HEK293 (cell line): Measurements from ENCODE around the gene ASCL5.
A peak's percentile ranks its signal among the peaks of the same experiment; 100 is the strongest.

Experiments
- CTCF ChIA-PET: fragments of 350-600 bp; formaldehyde crosslinking; extraction: SDS; loops from one replicate; lab custom pipeline; 2021; ENCODE audit warnings: antibody characterized with exemption; lab: Yijun Ruan, JAX
- POLR2A ChIA-PET: fragments of 300-600 bp; formaldehyde crosslinking; extraction: SDS; loops from one replicate; lab custom pipeline; 2020; ENCODE audit warnings: antibody characterized with exemption, inconsistent platforms; lab: Yijun Ruan, JAX
- H3K27ac ChIP-seq: fragments of 200-500 bp; sonication (Bioruptor generic); 2 replicates; pipeline ENCODE4 v1.5.1; 2014; ENCODE audit warnings: low read depth, low read length, control low read depth, inconsistent platforms; ENCODE audit errors: extremely low read depth
- H3K36me3 ChIP-seq, 2 experiments: fragments of 200-500 bp in 1 of 2; sonication (Bioruptor generic) in 1 of 2; 1 replicate in 1 of 2; 2 replicates in 1 of 2; pipeline ENCODE4 v1.5.1; 2014 to 2017; ENCODE audit warnings: inconsistent platforms in 2 of 2, low read length in 2 of 2; ENCODE audit not compliant: control insufficient read depth in 2 of 2, insufficient read depth in 1 of 2
- H3K4me1 ChIP-seq: fragments of 200-500 bp; sonication (Bioruptor generic); 2 replicates; pipeline ENCODE4 v1.5.1; 2014; ENCODE audit warnings: mild to moderate bottlenecking, low read length, inconsistent platforms; ENCODE audit not compliant: control insufficient read depth, insufficient read depth
- H3K4me3 ChIP-seq: 2 replicates; pipeline ENCODE4 v1.5.1; 2011; ENCODE audit warnings: low read depth, mild to moderate bottlenecking, control low read depth, low read length, moderate library complexity
- H3K9me3 ChIP-seq: fragments of 200-500 bp; sonication (Bioruptor generic); 2 replicates; pipeline ENCODE4 v1.5.1; 2014; ENCODE audit warnings: low read depth, low read length, inconsistent platforms; ENCODE audit not compliant: control insufficient read depth, insufficient read depth
- GLI4 ChIP-seq: fragments of 450-650 bp; formaldehyde crosslinking; IDR thresholded peaks from 2 replicates; pipeline ENCODE4 v1.5.1; 2016; ENCODE audit warnings: missing biosample characterization, missing genetic modification characterization
- HIC1 ChIP-seq: fragments of 450-650 bp; formaldehyde crosslinking; IDR thresholded peaks from 2 replicates; pipeline ENCODE4 v1.5.1; 2016; ENCODE audit warnings: missing biosample characterization, missing genetic modification characterization
- MEIS1 ChIP-seq: sonication (generic); formaldehyde crosslinking; IDR thresholded peaks from 2 replicates; pipeline ENCODE4 v1.8.1; 2022; ENCODE audit warnings: missing genetic modification reagents, mild to moderate bottlenecking, borderline replicate concordance
- MYNN ChIP-seq: fragments of 450-650 bp; formaldehyde crosslinking; IDR thresholded peaks from 2 replicates; pipeline ENCODE4 v1.5.1; 2016; ENCODE audit warnings: missing biosample characterization, missing genetic modification characterization, borderline replicate concordance
- SP2 ChIP-seq: fragments of 450-650 bp; formaldehyde crosslinking; IDR thresholded peaks from 2 replicates; pipeline ENCODE4 v1.5.1; 2016; ENCODE audit warnings: missing biosample characterization, missing genetic modification characterization
- ZBTB7A ChIP-seq: fragments of 450-650 bp; formaldehyde crosslinking; IDR thresholded peaks from 2 replicates; pipeline ENCODE4 v1.5.1; 2016; ENCODE audit warnings: low read depth, missing biosample characterization, missing genetic modification characterization
- ZEB2 ChIP-seq: fragments of 450-650 bp; formaldehyde crosslinking; IDR thresholded peaks from 2 replicates; pipeline ENCODE4 v1.5.1; 2016; ENCODE audit warnings: missing biosample characterization, missing genetic modification characterization
- ZFHX2 ChIP-seq: fragments of 450-650 bp; formaldehyde crosslinking; conservative IDR thresholded peaks from 2 replicates; pipeline ENCODE4 v1.5.1; 2016; ENCODE audit warnings: missing biosample characterization, missing genetic modification characterization
- ZIC2 ChIP-seq: fragments of 450-650 bp; formaldehyde crosslinking; IDR thresholded peaks from 2 replicates; pipeline ENCODE4 v1.5.1; 2016; ENCODE audit warnings: missing biosample characterization, missing genetic modification characterization
- ZNF202 ChIP-seq: fragments of 450-650 bp; formaldehyde crosslinking; IDR thresholded peaks from 2 replicates; pipeline ENCODE4 v1.5.1; 2016; ENCODE audit warnings: missing biosample characterization, missing genetic modification characterization, borderline replicate concordance
- ZNF324 ChIP-seq: fragments of 450-650 bp; formaldehyde crosslinking; IDR thresholded peaks from 2 replicates; pipeline ENCODE4 v1.5.1; 2016; ENCODE audit warnings: missing biosample characterization, missing genetic modification characterization
- ZNF488 ChIP-seq: fragments of 450-650 bp; formaldehyde crosslinking; IDR thresholded peaks from 2 replicates; pipeline ENCODE4 v1.5.1; 2016; ENCODE audit warnings: missing biosample characterization, missing genetic modification characterization
- ZNF544 ChIP-seq: fragments of 450-650 bp; formaldehyde crosslinking; IDR thresholded peaks from 2 replicates; pipeline ENCODE4 v1.5.0; 2017; ENCODE audit warnings: missing biosample characterization, missing genetic modification characterization
- ZNF561 ChIP-seq: fragments of 450-650 bp; IDR thresholded peaks from 2 replicates; pipeline ENCODE4 v1.5.1; 2018; ENCODE audit warnings: missing biosample characterization, missing genetic modification characterization, borderline replicate concordance
- ZNF610 ChIP-seq: fragments of 450-650 bp; formaldehyde crosslinking; IDR thresholded peaks from 2 replicates; pipeline ENCODE4 v1.5.1; 2016; ENCODE audit warnings: missing biosample characterization, missing genetic modification characterization, borderline replicate concordance
- ZSCAN23 ChIP-seq: fragments of 450-650 bp; formaldehyde crosslinking; IDR thresholded peaks from 2 replicates; pipeline ENCODE4 v1.5.1; 2016; ENCODE audit warnings: missing biosample characterization, missing genetic modification characterization
- TF ChIP-seq, protein P1 (sequence below): fragments of 450-650 bp; formaldehyde crosslinking; IDR thresholded peaks from 2 replicates; pipeline ENCODE4 v1.5.1; 2017; ENCODE audit warnings: missing biosample characterization, missing genetic modification characterization
- TF ChIP-seq, protein P2 (sequence below): fragments of 450-650 bp; formaldehyde crosslinking; IDR thresholded peaks from 2 replicates; pipeline ENCODE4 v1.5.1; 2016; ENCODE audit warnings: missing biosample characterization, missing genetic modification characterization, low read depth
- TF ChIP-seq, protein P3 (sequence below): fragments of 450-650 bp; formaldehyde crosslinking; IDR thresholded peaks from 2 replicates; pipeline ENCODE4 v1.5.1; 2016; ENCODE audit warnings: missing biosample characterization, missing genetic modification characterization

ASCL5 gene

DNA sequence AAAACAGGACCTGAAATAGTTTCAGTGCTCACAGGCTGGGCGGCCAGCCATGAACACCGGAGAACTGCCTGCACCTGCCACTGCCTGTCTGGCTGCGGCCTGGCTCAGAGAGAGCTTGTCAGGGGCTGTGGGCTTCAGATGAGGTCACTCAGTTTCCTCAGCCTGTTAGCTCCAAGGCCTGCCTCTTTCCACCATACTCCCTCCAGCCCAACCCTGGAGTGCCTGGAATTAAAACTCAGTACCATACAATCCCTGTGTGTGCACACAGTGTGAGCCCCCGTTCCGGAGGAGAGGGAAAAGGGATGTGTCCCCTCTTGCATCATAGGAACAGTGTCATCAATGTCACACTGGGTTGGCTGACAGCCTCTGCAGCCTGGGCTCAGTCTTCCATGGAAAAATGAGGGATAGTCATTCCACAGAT is 30.9 kb downstream of the ASCL5 start:
- Histone ChIP-seq H3K4me1 (no peaks in the 10 kb centered on the region), H3K36me3 (no peaks in the 10 kb centered on the region), H3K4me3 (no peak overlapping the region), H3K27ac (no peak overlapping the region), H3K9me3 (no peaks in the 10 kb centered on the region)
- CTCF ChIA-PET = interaction anchor here (0.7 to 1.0 kb wide), 2 partner anchors 10 to 23 kb away, joined by 3 to 5 read pairs; no protein-coding TSS in a partner anchor
- POLR2A ChIA-PET = no interaction called here
- TF ChIP-seq, protein P1, sequence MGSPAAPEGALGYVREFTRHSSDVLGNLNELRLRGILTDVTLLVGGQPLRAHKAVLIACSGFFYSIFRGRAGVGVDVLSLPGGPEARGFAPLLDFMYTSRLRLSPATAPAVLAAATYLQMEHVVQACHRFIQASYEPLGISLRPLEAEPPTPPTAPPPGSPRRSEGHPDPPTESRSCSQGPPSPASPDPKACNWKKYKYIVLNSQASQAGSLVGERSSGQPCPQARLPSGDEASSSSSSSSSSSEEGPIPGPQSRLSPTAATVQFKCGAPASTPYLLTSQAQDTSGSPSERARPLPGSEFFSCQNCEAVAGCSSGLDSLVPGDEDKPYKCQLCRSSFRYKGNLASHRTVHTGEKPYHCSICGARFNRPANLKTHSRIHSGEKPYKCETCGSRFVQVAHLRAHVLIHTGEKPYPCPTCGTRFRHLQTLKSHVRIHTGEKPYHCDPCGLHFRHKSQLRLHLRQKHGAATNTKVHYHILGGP = no peak
- TF ChIP-seq ZIC2 = peak; percentile 73
- TF ChIP-seq, protein P2, sequence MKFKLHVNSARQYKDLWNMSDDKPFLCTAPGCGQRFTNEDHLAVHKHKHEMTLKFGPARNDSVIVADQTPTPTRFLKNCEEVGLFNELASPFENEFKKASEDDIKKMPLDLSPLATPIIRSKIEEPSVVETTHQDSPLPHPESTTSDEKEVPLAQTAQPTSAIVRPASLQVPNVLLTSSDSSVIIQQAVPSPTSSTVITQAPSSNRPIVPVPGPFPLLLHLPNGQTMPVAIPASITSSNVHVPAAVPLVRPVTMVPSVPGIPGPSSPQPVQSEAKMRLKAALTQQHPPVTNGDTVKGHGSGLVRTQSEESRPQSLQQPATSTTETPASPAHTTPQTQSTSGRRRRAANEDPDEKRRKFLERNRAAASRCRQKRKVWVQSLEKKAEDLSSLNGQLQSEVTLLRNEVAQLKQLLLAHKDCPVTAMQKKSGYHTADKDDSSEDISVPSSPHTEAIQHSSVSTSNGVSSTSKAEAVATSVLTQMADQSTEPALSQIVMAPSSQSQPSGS (tag by site-specific recombination) = peak; percentile 23; the same call in 1 of the 2 replicates

DNA sequence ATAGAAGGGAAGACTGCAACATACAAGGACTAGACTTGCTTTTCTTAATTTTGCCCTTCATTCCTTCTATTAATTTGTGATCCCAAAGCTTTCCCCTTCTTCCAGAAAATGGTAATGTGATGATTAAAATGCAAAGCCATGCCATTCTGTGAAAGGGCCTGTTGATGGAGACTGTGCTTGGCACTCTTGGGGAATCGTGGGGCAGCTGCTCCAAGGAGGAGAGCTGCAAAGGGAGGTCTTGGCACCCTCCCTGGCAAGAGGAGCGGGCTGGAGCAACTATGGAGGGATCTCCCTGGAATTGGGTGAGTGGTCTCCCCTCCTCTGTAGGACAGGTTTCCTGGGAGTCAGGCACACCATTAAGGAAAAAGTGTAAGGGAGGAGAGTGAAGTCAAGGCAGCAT is 31.4 kb downstream of the ASCL5 start:
- TF ChIP-seq ZBTB7A (no peak), ZNF610 (tag by site-specific recombination) (no peak), ZEB2 (tag by site-specific recombination) (no peak), ZNF488 (tag by site-specific recombination) (no peak), GLI4 (tag by site-specific recombination) (no peak), SP2 (no peak), HIC1 (no peak), ZNF324 (tag by site-specific recombination) (no peak), MEIS1 (no peak), ZSCAN23 (tag by site-specific recombination) (no peak), MYNN (tag by site-specific recombination) (no peak), ZNF561 (tag by site-specific recombination) (no peak), ZFHX2 (no peak), ZNF202 (no peak), ZNF544 (no peak)
- TF ChIP-seq, protein P3, sequence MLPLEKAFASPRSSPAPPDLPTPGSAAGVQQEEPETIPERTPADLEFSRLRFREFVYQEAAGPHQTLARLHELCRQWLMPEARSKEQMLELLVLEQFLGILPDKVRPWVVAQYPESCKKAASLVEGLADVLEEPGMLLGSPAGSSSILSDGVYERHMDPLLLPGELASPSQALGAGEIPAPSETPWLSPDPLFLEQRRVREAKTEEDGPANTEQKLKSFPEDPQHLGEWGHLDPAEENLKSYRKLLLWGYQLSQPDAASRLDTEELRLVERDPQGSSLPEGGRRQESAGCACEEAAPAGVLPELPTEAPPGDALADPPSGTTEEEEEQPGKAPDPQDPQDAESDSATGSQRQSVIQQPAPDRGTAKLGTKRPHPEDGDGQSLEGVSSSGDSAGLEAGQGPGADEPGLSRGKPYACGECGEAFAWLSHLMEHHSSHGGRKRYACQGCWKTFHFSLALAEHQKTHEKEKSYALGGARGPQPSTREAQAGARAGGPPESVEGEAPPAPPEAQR (tag by site-specific recombination) = no peak
- TF ChIP-seq, protein P2 (tag by site-specific recombination) = no peak
- Histone ChIP-seq H3K9me3 (no peaks in the 10 kb centered on the region), H3K27ac (no peak overlapping the region), H3K36me3 (no peaks in the 10 kb centered on the region), H3K4me1 (no peaks in the 10 kb centered on the region), H3K4me3 (no peak overlapping the region)
- POLR2A ChIA-PET = no interaction called here
- CTCF ChIA-PET = interaction anchor here (1.3 kb wide), 1 partner anchor 19 kb away, joined by 4 read pairs; no protein-coding TSS in a partner anchor
